Ovary (tissue), 3 donors: ENCODE measurements around the gene SH3BP1.
"Not testable (repeated sequence)": the region's sequence is repeated elsewhere in the genome, so short reads cannot be mapped to it uniquely, and the experiment has no call there.

Experiments used
- CTCF ChIP-seq, 3 donors: fragments of 450-650 bp in 2 of 3; fragments of 200-600 bp in 1 of 3; IDR thresholded peaks; one replicate each; pipeline versions ENCODE4 v1.5.1 to v1.8.0; 2016 to 2022; ENCODE audit warnings: antibody characterized with exemption in 3 of 3, mild to moderate bottlenecking in 1 of 3
- EP300 ChIP-seq: sonication (generic); formaldehyde crosslinking; IDR thresholded peaks from one replicate; pipeline ENCODE4 v1.6.1; 2017; ENCODE audit warnings: antibody characterized with exemption
- POLR2A ChIP-seq: fragments of 450-650 bp; IDR thresholded peaks from one replicate; pipeline ENCODE4 v1.6.1; 2017; ENCODE audit warnings: antibody characterized with exemption, mild to moderate bottlenecking, moderate library complexity
- donor health status: DM: no; HTN: no; CAD: no.

GRCh38 chr22:37694131-37694530, 54.7 kb downstream of the SH3BP1 start:
- TF ChIP-seq EP300; CTCF (IDR thresholded peaks at IDR 0.05); POLR2A: not testable (repeated sequence)
